Endodermal cell (in vitro differentiated cells): ENCODE data around the gene CTIF. TPM values are rescaled to one million over a fixed set of nuclear protein-coding genes. Genes with fewer than 3 reads are reported as not detected.

Source experiments
- DNase-seq: peaks from one replicate; pipeline ENCODE4 v3.0.0-alpha.2; 2017
- H3K27ac ChIP-seq: 2 replicates; pipeline ENCODE4 v1.5.1; 2013; ENCODE audit warnings: mild to moderate bottlenecking, low read depth, low read length, moderate library complexity
- H3K27me3 ChIP-seq: 2 replicates; pipeline ENCODE4 v1.6.1; 2013; ENCODE audit warnings: mild to moderate bottlenecking, low read length, moderate library complexity; ENCODE audit not compliant: insufficient read depth, control insufficient read depth, poor library complexity, severe bottlenecking
- H3K36me3 ChIP-seq: 2 replicates; pipeline ENCODE4 v1.7.0; 2013; ENCODE audit warnings: mild to moderate bottlenecking, low read length, moderate library complexity; ENCODE audit not compliant: control insufficient read depth, insufficient read depth
- H3K4me1 ChIP-seq: one replicate; pipeline ENCODE4 v1.7.0; 2013; ENCODE audit warnings: low read length; ENCODE audit not compliant: control insufficient read depth, insufficient read depth
- H3K4me3 ChIP-seq: 2 replicates; pipeline ENCODE4 v1.5.1; 2013; ENCODE audit warnings: mild to moderate bottlenecking, low read length, moderate library complexity
- H3K9ac ChIP-seq: 2 replicates; pipeline ENCODE4 v1.6.1; 2013; ENCODE audit warnings: mild to moderate bottlenecking, low read length, moderate library complexity; ENCODE audit not compliant: poor library complexity, severe bottlenecking; ENCODE audit errors: extremely low read depth
- H3K9me3 ChIP-seq: 2 replicates; pipeline ENCODE4 v1.6.1; 2013; ENCODE audit warnings: mild to moderate bottlenecking, low read length, moderate library complexity; ENCODE audit not compliant: control insufficient read depth
- H3K27ac Mint-ChIP-seq: 2 replicates; pipeline ENCODE4 v1.8.0; 2020; ENCODE audit warnings: mixed read lengths
- H3K27me3 Mint-ChIP-seq: 2 replicates; pipeline ENCODE4 v1.8.0; 2021; ENCODE audit warnings: mild to moderate bottlenecking, mixed read lengths; ENCODE audit not compliant: insufficient read depth
- H3K36me3 Mint-ChIP-seq: 2 replicates; pipeline ENCODE4 v1.8.0; 2020; ENCODE audit warnings: low read depth, mixed read lengths
- H3K4me1 Mint-ChIP-seq: 2 replicates; pipeline ENCODE4 v1.8.0; 2020; ENCODE audit warnings: mixed read lengths
- H3K4me3 Mint-ChIP-seq: 2 replicates; pipeline ENCODE4 v1.8.0; 2020; ENCODE audit warnings: mild to moderate bottlenecking, moderate library complexity, mixed read lengths
- H3K9me3 Mint-ChIP-seq: 2 replicates; pipeline ENCODE4 v1.8.0; 2020; ENCODE audit warnings: mild to moderate bottlenecking, mixed read lengths
- CTCF ChIP-seq: fragments of 200-600 bp; sonication (generic); conservative IDR thresholded peaks from 2 replicates; pipeline ENCODE4 v1.5.0; 2021; ENCODE audit warnings: antibody characterized with exemption, mild to moderate bottlenecking
- WGBS, 2 experiments: methylation state at CpG; one replicate each; pipeline versions ENCODE4 v1.1.5 to v1.1.7; 2013; ENCODE audit warnings: missing lambda C conversion rate in 2 of 2, mixed read lengths in 1 of 2; ENCODE audit not compliant: insufficient coverage in 1 of 2, insufficient read length in 1 of 2; 5-methylcytosine and 5-hydroxymethylcytosine counted together
- total RNA-seq, 2 donors: library from RNA; stranded (reverse); fragmentation: NEBNext Ultra II Directional in 1 of 2; extraction: Animal tissue kit (Norgen Biotek cat#: 25700) in 1 of 2; gene quantifications; 2 replicates in 1 of 2; 3 replicates in 1 of 2; pipeline ENCODE4 v1.2.1, GENCODE V29; 2021

CTIF gene
- total RNA-seq, 2 donors from 2014 or later = 33.8 to 41.6 TPM

- Histone ChIP-seq H3K27me3 (no peaks in the 10 kb centered on the region), H3K4me1 (no peaks in the 10 kb centered on the region), H3K9me3 (peaks cover 9% of the 10 kb centered on the region), H3K9ac (no peak overlapping the region), H3K27ac (no peak overlapping the region), H3K4me3 (no peak overlapping the region), H3K36me3 (peaks cover 14% of the 10 kb centered on the region)
- Mint-ChIP-seq H3K27ac (no peak overlapping the region), H3K4me3 (no peak overlapping the region), H3K4me1 (no peaks in the 10 kb centered on the region), H3K27me3 (no peaks in the 10 kb centered on the region), H3K9me3 (peaks cover 7% of the 10 kb centered on the region), H3K36me3 (peaks cover 12% of the 10 kb centered on the region)
- WGBS, 2 experiments = 88 to 94% methylated on average over 12 to 17 of the region's 17 CpGs
- no peak for DNase-seq
- TF ChIP-seq CTCF = no peak
Measured at GRCh38 chr18:48638896-48639771, 100.3 kb downstream of the CTIF start.

- H3K9ac ChIP-seq = no peak overlapping the region
- no peak overlapping the region for H3K4me3 ChIP-seq
- no peak overlapping the region for H3K27ac Mint-ChIP-seq
- H3K27me3 Mint-ChIP-seq = no peaks in the 10 kb centered on the region
- H3K9me3 Mint-ChIP-seq = peaks cover 7% of the 10 kb centered on the region
- peaks cover 9% of the 10 kb centered on the region for H3K9me3 ChIP-seq
- TF ChIP-seq CTCF = peak; percentile 74
- no peaks in the 10 kb centered on the region for H3K27me3 ChIP-seq
- peaks cover 1% of the 10 kb centered on the region for H3K4me1 Mint-ChIP-seq
- peaks cover 14% of the 10 kb centered on the region for H3K36me3 ChIP-seq
- no peak overlapping the region for H3K4me3 Mint-ChIP-seq
- DNase-seq = peak; percentile 73
- no peak overlapping the region for H3K27ac ChIP-seq
- H3K4me1 ChIP-seq = no peaks in the 10 kb centered on the region
- peaks cover 12% of the 10 kb centered on the region for H3K36me3 Mint-ChIP-seq
- WGBS, 2 experiments = 90 to 92% methylated on average over 10 to 14 of the region's 14 CpGs
Measured at GRCh38 chr18:48639772-48640432, 101.1 kb downstream of the CTIF start.

DNA sequence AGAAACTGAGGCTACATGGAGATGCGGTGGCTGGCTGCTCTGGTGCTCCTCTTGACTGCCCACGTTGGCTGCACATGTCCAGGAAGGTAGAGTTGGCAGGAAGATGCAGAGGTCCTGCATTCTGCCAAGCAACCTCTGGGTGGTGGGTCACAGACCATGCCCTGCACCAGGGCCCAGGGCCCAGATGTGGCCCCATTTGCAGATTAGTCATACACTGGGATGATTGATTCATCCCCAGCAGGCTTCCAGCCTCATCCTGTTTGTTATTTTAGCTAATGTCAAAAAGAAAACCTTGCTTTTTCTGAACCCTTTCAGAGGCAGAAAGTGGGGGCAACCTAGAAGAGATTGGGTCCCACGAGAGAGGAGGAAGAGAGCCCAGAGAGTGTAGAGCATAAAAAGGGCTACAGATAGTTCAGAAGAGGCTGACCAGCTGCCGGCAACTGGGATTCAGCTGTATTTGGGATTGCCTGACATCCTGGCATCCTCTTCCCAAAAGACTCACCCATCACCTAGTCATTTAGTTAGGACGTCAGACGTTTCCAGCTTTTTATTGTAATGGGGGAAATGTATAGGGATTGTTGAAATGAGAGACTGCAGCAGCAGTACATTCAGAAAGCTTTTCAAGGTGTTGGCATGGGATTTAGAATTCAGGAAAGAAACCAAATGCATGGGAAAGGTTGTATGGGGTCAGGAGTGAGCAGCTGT is 101.9 kb downstream of the CTIF start:
- Histone ChIP-seq H3K27ac (no peak overlapping the region), H3K36me3 (peaks cover 14% of the 10 kb centered on the region), H3K27me3 (no peaks in the 10 kb centered on the region), H3K9ac (no peak overlapping the region), H3K9me3 (peaks cover 9% of the 10 kb centered on the region), H3K4me3 (no peak overlapping the region), H3K4me1 (no peaks in the 10 kb centered on the region)
- TF ChIP-seq CTCF = no peak
- peaks cover 7% of the 10 kb centered on the region for H3K9me3 Mint-ChIP-seq
- H3K27me3 Mint-ChIP-seq = no peaks in the 10 kb centered on the region
- no peak overlapping the region for H3K27ac Mint-ChIP-seq
- whole genome bisulfite sequencing, 2 experiments = 91 to 92% methylated on average over 3 to 6 of the region's 6 CpGs
- DNase-seq = no peak
- H3K4me1 Mint-ChIP-seq = peaks cover 9% of the 10 kb centered on the region
- H3K4me3 Mint-ChIP-seq = no peak overlapping the region
- peaks cover 12% of the 10 kb centered on the region for H3K36me3 Mint-ChIP-seq
